ENCODE results near the gene PABPN1L.

DNA sequence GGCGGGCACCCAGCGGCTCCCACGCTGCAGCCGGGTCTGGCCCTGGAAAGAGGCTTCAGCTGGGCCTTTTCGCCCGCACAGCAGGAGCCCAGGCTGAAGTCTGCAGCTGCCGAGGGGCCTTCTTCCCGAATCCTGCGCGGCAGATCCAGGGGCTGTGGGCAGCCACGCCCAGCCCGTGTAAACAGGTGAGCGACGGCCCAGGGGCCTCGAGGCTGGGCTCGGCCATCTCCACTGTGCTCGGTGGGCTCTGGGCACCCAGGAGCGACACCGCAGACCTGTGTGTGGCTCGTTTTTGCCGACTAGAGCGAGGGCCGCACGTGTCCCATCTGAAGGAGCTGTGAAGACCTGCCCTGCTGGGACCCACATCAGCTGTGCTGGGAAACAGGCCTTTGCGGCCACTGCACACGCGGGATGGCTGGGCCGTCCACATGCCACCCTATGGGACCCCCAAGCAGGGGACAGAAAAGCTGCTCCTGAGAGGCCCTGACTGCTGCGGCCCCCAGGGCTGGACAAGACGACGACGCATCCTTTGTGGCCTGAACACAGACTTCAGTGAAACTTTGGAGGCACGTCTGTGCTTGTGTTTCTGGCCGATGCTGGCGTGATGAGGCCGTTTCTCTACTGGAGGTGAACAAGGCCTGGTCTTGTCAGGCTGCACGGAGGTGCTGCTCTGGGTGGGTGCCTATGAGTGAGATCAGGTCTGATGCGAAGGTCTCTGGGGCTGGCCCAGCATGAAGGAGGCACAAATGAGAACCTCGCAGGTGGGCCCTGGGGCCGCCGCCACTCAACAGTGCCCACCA is 49.5 kb downstream of the PABPN1L start:
- no peak for TF ChIP-seq CTCF (conservative IDR thresholded peaks at IDR 0.05; ENCODE audit: low read depth in 2 of 2)
- no peak for TF ChIP-seq CREB1 (CRISPR knock-in tag; IDR thresholded peaks at IDR 0.05; ENCODE audit: low read depth)
- no peak for TF ChIP-seq REST (IDR thresholded peaks at IDR 0.05; ENCODE audit: unreplicated experiment)
- no peak for TF ChIP-seq EZH2phosphoT487 (IDR thresholded peaks at IDR 0.05; ENCODE audit: unreplicated experiment)
- TF ChIP-seq POLR2AphosphoS5 (IDR thresholded peaks at IDR 0.05; ENCODE audit: low read depth), result no peak
- no peak for TF ChIP-seq EZH2 (IDR thresholded peaks at IDR 0.05; ENCODE audit: low read depth, unreplicated experiment)

Data from GM23338 (cell line).